NOMO-1 treated with DMSO at 0.1 percent for 48 hours (cell line): Measurements from ENCODE around the gene ASB2.

Source experiments
- DNase-seq: peaks from one replicate; lab custom pipeline; 2025; ENCODE audit not compliant: unreplicated experiment; lab: John Stamatoyannopoulos, UW

Gene ASB2

GRCh38 chr14:93976477-93977057, at the start of gene ASB2:
TSS of gene ASB2 (minus strand) at chr14:93976570. CDS start at chr14:93964539, 12,031 bp downstream.
- peak; percentile 39 for DNase-seq

DNA sequence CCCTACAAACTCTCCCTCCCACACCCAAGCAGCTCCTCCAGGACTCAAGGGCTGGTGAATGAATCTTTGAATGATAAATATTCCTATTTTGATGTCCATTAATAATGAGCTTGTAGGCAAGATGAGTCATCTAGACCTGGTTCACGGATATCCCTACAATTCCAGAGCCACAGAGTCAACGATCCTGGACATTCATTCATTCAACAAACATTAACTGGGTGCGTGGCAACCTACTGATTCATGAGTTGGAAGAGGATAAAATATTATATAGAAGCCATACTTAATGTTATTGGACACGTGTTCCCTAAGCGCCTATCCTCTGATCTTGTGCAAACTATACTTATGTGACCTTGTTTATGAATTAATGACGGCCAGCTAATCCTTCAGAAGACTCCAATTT, 49.4 kb upstream of the ASB2 start:
- no peak for DNase-seq

DNA sequence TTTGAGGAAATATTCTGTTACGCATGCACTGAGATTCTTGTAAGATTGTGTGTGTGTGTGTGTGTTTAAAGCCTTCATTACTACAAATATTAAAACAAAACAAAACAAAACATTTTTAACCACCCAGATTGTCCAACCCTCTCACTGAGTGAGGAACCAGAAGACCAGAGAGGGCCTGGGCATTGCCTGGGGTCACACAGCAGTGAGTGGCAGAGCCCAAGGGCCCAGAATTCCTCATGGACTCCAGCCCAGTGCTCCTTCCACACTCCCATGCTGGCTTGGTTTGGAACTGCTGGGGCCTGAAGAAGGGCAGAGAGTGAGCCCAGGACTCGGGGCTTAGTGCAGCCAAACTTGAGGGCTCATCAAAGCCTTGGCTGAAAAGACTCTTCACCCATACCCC, 48.2 kb upstream of the ASB2 start:
- no peak for DNase-seq

DNA sequence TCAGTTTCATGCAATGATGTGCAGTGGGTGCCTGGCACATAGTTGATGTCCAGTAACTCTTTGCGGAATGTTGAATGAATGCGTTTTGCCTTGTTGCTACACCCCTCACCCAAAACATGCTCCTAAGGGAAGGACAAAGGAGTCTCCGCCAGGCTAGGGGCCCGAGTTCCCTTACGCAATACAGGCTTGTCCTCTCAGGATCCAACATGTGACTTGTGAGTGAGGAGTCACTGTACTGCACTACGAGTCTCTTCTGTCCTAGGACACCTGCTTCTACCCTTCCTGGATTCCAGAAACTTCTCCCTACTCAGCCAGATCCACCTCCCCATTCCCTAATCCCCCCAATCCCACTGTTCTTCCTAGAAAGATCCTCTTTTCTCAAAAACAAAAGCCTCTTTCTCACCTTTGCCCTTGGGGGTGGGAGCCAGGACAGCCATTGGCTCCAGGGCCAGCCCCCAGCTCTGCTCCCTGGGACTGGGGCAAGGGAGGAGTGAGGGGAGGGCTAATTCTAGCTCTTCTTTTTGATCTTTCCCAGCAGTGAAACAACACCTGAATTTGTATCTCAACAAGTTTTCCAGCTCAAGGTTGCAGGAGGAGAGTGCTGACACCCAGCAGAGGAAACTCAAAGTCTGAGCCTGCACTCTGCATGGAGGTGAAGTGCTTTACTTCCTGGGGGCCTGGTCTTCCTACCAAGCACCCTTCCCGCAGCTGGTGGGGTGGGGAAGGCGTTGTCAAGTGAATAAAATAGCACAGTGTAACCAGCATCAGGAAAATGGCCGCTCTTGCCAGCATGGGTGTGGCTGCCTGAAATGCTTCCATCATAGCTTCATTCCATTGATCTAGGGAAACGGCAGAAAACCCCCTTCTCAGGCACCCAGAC, 46.4 kb upstream of the ASB2 start:
- no peak for DNase-seq

DNA sequence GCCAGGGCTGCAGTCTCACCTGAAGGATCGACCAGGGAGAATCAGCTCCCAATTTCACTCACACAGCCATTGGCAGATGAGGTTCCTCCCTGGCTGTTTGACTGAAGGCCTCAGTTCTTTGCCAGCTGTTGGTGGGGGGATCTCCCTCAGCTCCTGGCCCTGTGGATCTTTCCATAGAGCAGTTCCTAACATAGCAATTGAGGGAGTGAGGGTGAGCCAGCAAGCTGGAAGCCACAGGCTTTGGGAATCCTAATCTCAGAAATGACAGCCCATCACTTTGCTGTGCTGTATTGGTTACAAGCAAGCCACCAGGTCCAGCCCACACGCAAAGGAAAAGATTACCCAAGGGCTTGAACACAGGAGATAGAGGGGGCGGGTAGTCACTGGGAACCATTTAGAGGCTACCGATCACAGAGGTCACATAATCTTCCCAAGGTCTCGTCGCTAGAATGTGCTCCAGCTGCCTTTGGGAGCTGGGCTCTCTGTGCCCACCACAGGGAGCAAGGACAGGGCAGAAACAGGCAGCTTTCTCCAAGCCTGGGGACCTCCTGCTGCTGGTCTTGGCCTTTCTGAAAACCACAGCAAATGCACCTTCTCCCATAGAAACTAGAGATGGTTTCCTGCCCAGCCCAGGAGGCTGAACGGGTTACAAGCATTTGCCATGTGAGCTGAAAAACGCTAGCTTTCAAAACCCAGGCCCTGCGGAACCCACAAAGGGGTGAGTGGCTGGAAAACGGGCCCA, 45.2 kb upstream of the ASB2 start:
- DNase-seq, result no peak

- peak; percentile 4 for DNase-seq
Measured at GRCh38 chr14:94021001-94021400, 44.6 kb upstream of the ASB2 start.

GRCh38 chr14:94020267-94020666, 43.9 kb upstream of the ASB2 start:
- DNase-seq, result no peak

DNA sequence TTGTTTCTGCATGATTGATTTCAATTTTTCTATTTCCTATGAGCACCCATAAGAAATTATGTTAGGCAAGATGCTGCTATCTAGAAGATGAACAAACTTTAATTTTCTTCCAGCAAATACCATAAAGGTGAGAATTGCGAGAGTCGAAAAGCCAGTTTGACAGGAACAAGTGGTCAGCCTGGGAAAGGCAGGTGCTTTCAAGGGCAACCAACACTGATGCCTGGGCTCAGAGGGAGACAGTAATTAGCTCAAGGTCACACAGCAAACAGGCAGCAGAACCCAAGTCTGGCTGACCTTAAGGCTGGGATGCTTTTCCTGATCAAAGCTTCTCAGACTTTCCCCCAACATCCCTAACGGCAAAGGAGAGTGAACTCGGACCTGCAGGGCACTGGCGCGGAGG, 43.0 kb upstream of the ASB2 start:
- no peak for DNase-seq

DNA sequence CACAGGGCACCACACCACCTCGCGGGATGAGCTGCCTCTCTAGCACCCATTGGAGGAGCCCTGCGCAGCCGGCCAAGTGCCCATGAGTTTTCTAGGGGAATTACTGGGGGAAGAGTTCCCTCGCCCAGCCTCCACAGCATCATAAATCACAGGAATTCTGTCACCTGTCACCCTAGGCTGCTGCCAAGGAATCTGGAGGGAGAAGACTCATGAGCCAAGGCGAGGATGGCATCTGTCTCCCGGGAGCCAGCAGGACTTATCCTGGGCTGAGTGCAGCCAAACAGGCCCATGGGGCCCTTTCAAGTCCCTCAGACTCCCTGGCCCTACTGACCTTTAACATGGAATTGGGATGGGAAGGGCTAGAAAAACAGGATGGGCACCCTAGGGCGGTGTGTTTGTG, 41.9 kb upstream of the ASB2 start:
- no peak for DNase-seq

DNA sequence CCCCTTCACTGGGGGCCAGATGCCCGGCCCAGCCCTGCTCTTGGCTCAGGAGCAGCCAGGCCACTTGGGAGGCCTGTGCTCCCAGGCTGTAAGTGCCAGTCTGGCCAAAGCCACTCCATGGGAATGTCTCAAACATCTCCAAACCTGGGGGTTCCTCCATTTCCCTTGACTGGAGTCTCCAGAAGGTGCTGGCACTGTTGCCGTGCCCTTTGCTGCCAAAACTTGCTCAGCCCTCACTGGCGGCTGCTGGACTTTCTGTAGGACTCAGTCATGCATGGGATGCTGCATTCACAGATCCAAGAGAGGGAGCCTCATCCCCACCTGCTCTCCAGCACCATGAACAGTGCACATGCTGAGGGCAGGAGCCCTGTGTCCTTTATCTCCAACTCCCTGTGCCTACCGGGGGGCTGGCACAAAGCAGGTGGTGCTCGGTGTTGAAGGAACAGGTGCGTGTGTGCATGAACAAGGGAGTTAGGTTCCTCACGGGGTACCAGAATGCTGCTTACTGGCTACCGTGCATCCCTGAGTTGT, 40.1 kb upstream of the ASB2 start:
- DNase-seq, result no peak

- no peak for DNase-seq
Measured at GRCh38 chr14:94015223-94015622, 38.9 kb upstream of the ASB2 start.

GRCh38 chr14:94014382-94014781, 38.0 kb upstream of the ASB2 start:
- DNase-seq, result no peak

DNA sequence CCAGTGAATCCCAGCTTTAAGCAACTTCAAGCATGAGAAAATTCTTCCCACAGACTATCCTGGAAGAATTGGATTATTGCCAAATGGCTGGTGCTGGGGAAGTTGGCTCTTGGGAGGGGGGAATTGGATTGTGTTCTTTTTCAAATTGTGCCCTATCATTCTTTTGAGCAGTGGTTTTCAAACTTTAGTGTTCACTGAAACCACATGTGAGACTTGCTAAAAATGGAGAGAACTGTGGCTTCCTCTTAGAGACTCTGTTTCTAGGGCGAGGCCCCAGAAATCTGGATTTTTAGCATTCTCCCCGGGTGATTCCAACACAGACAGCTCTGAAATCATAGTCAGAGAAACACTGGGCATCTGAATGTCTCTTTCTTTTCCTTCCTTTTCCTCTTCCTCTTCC, 35.4 kb upstream of the ASB2 start:
- peak; percentile 25 for DNase-seq

- no peak for DNase-seq
Measured at GRCh38 chr14:94010625-94011024, 34.3 kb upstream of the ASB2 start.

- no peak for DNase-seq
Measured at GRCh38 chr14:94009767-94010166, 33.4 kb upstream of the ASB2 start.

DNA sequence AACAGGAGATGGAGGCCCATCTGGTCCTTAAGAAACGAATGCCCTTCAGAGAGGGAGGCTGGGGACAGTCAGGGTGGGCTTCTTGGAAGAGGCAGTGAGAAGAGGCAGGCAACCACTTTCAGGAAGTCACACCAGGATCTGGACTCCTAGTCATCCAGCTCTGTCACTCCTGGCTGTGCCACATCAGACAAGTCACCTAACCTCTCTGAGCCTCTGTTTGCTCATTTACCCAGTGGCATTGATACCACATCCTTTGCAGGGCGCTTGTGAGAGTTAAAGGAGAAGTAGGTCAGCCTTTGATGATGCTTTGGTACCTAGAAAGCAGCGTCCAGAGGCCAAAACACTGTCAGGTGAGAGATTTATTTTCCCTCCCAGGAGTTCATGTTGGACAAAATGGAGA, 31.9 kb upstream of the ASB2 start:
- DNase-seq, result no peak

- DNase-seq, result peak; percentile 26
Measured at GRCh38 chr14:94005324-94006073, 29.1 kb upstream of the ASB2 start.

DNA sequence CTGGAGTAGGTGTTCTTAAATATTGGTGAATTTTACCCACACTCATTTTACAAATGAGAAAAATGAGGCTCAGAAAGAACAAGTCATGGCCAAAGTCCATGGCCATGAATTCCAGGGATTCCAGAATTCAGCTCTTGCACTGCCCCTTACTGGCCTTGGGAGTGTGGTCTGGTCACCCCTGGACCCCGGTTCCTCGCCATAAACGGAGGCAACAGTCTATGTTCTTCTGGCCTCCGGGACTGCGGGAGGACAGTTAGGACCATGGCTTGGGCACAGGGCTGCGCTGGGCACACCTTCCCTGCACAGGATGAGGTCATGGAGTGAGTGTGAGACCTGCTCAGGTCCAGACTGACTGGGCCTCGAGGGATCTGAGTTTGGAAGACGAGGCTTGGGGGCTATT, 27.6 kb upstream of the ASB2 start:
- no peak for DNase-seq

- no peak for DNase-seq
Measured at GRCh38 chr14:94003397-94003796, 27.0 kb upstream of the ASB2 start.

DNA sequence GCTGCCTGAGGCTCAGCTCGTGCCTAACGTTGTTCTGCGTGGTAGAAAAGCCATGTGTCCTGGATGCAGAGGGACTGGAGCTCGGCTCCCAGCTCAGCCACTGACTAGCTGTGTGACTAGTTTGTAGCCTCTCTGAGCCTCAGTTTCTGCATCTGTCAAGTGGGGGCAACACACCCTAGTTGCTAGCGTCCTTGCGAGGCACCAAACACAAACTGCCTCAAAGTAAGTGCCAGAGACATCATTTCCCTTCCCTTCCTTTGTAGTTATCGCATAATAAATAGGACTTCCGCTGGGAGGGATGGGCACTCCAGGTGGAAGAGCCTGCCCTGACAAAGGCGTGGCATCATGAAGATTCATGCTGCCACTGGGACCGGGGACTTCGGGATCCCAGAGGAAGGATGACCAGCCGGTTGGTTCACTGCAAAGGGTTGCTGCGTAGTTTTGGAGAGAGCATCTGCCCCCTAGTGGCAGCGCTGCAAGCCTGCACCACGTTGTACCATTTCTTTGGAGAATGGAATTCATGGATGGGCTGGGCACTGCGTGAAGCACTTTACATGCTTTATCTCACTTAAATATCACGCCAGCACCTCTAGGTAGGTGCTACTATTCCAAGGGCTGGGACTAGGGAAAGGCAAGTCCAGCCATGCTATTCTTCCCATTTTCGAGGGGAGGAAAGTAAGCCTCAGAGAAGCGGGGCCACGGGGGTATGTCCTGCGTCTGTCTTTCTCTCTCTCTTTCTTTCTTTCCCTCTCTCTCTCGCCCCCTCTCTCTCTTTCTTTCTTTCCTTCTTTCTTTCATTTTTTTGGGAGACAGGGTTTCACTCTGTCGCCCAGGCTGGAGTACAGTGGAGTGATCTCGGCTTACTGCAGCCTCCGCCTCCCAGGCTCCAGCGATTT, 25.4 kb upstream of the ASB2 start:
- peak; percentile 48 for DNase-seq
